ENCODE data around the gene TFB2M.

TFB2M gene

GRCh38 chr1:246513619-246514343 is 52.3 kb downstream of the TFB2M start:
- no peak for DNase-seq (ENCODE audit: low read depth in 2 of 2)

GRCh38 chr1:246513041-246513440 is 53.0 kb downstream of the TFB2M start:
- DNase-seq (ENCODE audit: low read depth in 2 of 2): no peak

GRCh38 chr1:246512635-246513034 is 53.4 kb downstream of the TFB2M start:
- no peak for DNase-seq (ENCODE audit: low read depth in 2 of 2)

- DNase-seq (ENCODE audit: low read depth in 2 of 2): no peak
These were observed 53.8 kb downstream of the TFB2M start for GRCh38 chr1:246512230-246512629.

- DNase-seq (ENCODE audit: low read depth in 2 of 2): no peak
These were observed 54.9 kb downstream of the TFB2M start for GRCh38 chr1:246511203-246511602.

GRCh38 chr1:246510147-246511030 is 55.7 kb downstream of the TFB2M start:
- no peak for DNase-seq (ENCODE audit: low read depth in 2 of 2)

GRCh38 chr1:246508897-246509688 is 57.0 kb downstream of the TFB2M start:
- DNase-seq (ENCODE audit: low read depth in 2 of 2): no peak

GRCh38 chr1:246506674-246507481 is 59.2 kb downstream of the TFB2M start, which contains the start of gene SMYD3:
Gene SMYD3 (minus strand): TSS chr1:246507279.
- peak; percentile 48 to 60 for DNase-seq (ENCODE audit: low read depth in 2 of 2)

- no peak for DNase-seq (ENCODE audit: low read depth in 2 of 2)
These were observed 59.7 kb downstream of the TFB2M start for GRCh38 chr1:246506367-246506673.

- no peak for DNase-seq (ENCODE audit: low read depth in 2 of 2)
These were observed 62.7 kb downstream of the TFB2M start for GRCh38 chr1:246503341-246503740.

GRCh38 chr1:246497331-246497915 is 68.6 kb downstream of the TFB2M start:
- no peak for DNase-seq (ENCODE audit: low read depth in 2 of 2)

- no peak for DNase-seq (ENCODE audit: low read depth in 2 of 2)
These were observed 73.3 kb downstream of the TFB2M start for GRCh38 chr1:246492611-246493245.

GRCh38 chr1:246491551-246492053 is 74.5 kb downstream of the TFB2M start:
- no peak for DNase-seq (ENCODE audit: low read depth in 2 of 2)
